HG02885 (cell line): Measurements from ENCODE around the gene AQP12B.
"Not testable (repeated sequence)": the region's sequence is repeated elsewhere in the genome, so short reads cannot be mapped to it uniquely, and the experiment has no call there.

Experiments used
- ATAC-seq: cut with Tn5 transposase; IDR thresholded peaks from one replicate; pipeline ENCODE4 v1.9.1; 2021; ENCODE audit warnings: mild to moderate bottlenecking; ENCODE audit not compliant: unreplicated experiment, poor library complexity

AQP12B gene

GRCh38 chr2:240685771-240686371 lies 3.2 kb upstream of the AQP12B start:
- ATAC-seq = no peak

- not testable (repeated sequence) for ATAC-seq
Measured at GRCh38 chr2:240683980-240684728, 1.5 kb upstream of the AQP12B start.

- ATAC-seq = not testable (repeated sequence)
Measured at GRCh38 chr2:240683329-240683979, 769 bp upstream of the AQP12B start.

GRCh38 chr2:240680185-240680584 lies 2.5 kb downstream of the AQP12B start:
- not testable (repeated sequence) for ATAC-seq

- not testable (repeated sequence) for ATAC-seq
Measured at GRCh38 chr2:240678909-240679308, 3.8 kb downstream of the AQP12B start.

- ATAC-seq = not testable (repeated sequence)
Measured at GRCh38 chr2:240678043-240678442, 4.6 kb downstream of the AQP12B start.

- not testable (repeated sequence) for ATAC-seq
Measured at GRCh38 chr2:240675345-240675744, 7.3 kb downstream of the AQP12B start.

- ATAC-seq = not testable (repeated sequence)
Measured at GRCh38 chr2:240674461-240675184, 8.1 kb downstream of the AQP12B start.

- ATAC-seq = no peak
Measured at GRCh38 chr2:240672701-240673190, 9.9 kb downstream of the AQP12B start.

- no peak for ATAC-seq
Measured at GRCh38 chr2:240672076-240672700, 10.5 kb downstream of the AQP12B start.

GRCh38 chr2:240670950-240671349 lies 11.7 kb downstream of the AQP12B start:
- ATAC-seq = no peak

GRCh38 chr2:240670402-240670801 lies 12.3 kb downstream of the AQP12B start:
- no peak for ATAC-seq

- no peak for ATAC-seq
Measured at GRCh38 chr2:240664622-240665021, 18.1 kb downstream of the AQP12B start.

- ATAC-seq = no peak
Measured at GRCh38 chr2:240663546-240664190, 19.0 kb downstream of the AQP12B start.

GRCh38 chr2:240662681-240663080 lies 20.0 kb downstream of the AQP12B start:
- no peak for ATAC-seq

GRCh38 chr2:240659883-240660282 lies 22.8 kb downstream of the AQP12B start:
- not testable (repeated sequence) for ATAC-seq

GRCh38 chr2:240655931-240656886 lies 26.5 kb downstream of the AQP12B start:
- no peak for ATAC-seq

GRCh38 chr2:240651185-240651584 lies 31.5 kb downstream of the AQP12B start:
- ATAC-seq = no peak
